SK-N-SH (cell line): Measurements from ENCODE around the gene ILDR1. TPM values are rescaled to one million over a fixed set of nuclear protein-coding genes. Genes with fewer than 3 reads are reported as not detected.
"Not testable (repeated sequence)": the region's sequence is repeated elsewhere in the genome, so short reads cannot be mapped to it uniquely, and the experiment has no call there.

Experiments used
- CTCF ChIA-PET: fragments of 300-600, 350-600 bp; formaldehyde crosslinking; extraction: SDS; loops from one replicate; lab custom pipeline; 2021; lab: Yijun Ruan, JAX
- POLR2A ChIA-PET: fragments of 350-600 bp; sonication (Branson Sonifier 250); formaldehyde crosslinking; extraction: SDS; loops from one replicate; lab custom pipeline; 2020; ENCODE audit warnings: antibody characterized with exemption, inconsistent platforms; lab: Yijun Ruan, JAX
- DNase-seq: peaks from one replicate; pipeline ENCODE4 v3.0.0; 2012
- H2AFZ ChIP-seq: fragments of 200-600 bp; sonication (generic); 2 replicates; pipeline ENCODE4 v1.8.1; 2016; ENCODE audit warnings: antibody characterized with exemption, mild to moderate bottlenecking, low read depth
- H3F3A ChIP-seq: fragments of 200-600 bp; sonication (generic); replicated peaks from 2 replicates; pipeline ENCODE3; 2016; ENCODE audit warnings: antibody characterized with exemption, mild to moderate bottlenecking; ENCODE audit not compliant: insufficient read depth
- H3K27ac ChIP-seq, 2 experiments: fragments of 200-500 bp in 1 of 2; fragments of 200-600 bp in 1 of 2; sonication (Bioruptor generic) in 1 of 2; sonication (generic), shearing (Covaris generic) in 1 of 2; 2 replicates each; pipeline versions ENCODE4 v1.5.1 to v1.6.1; 2014 to 2016; ENCODE audit warnings: low read depth in 2 of 2, inconsistent platforms in 1 of 2, low read length in 1 of 2, mild to moderate bottlenecking in 1 of 2, mixed read lengths in 1 of 2
- H3K27me3 ChIP-seq: fragments of 200-600 bp; sonication (generic), shearing (Covaris generic); 2 replicates; pipeline ENCODE4 v1.6.1; 2016; ENCODE audit warnings: mixed run types; ENCODE audit not compliant: insufficient read depth
- H3K36me3 ChIP-seq, 2 experiments: fragments of 200-500 bp in 1 of 2; fragments of 200-600 bp in 1 of 2; sonication (Bioruptor generic) in 1 of 2; sonication (generic) in 1 of 2; replicated peaks in 1 of 2; 2 replicates each; pipeline versions ENCODE3 to v1.5.1; 2014 to 2016; ENCODE audit warnings: low read length in 1 of 2, mild to moderate bottlenecking in 1 of 2; ENCODE audit not compliant: insufficient read depth in 2 of 2, control insufficient read depth in 1 of 2
- H3K4me1 ChIP-seq, 2 experiments: fragments of 200-500 bp in 1 of 2; fragments of 200-600 bp in 1 of 2; sonication (Bioruptor generic) in 1 of 2; sonication (generic), shearing (Covaris generic) in 1 of 2; 2 replicates each; pipeline versions ENCODE4 v1.5.1 to v1.6.1; 2014 to 2016; ENCODE audit warnings: low read depth in 1 of 2, low read length in 1 of 2, mixed run types in 1 of 2; ENCODE audit not compliant: insufficient read depth in 2 of 2, control insufficient read depth in 1 of 2
- H3K4me2 ChIP-seq: fragments of 200-600 bp; sonication (generic), shearing (Covaris generic); 2 replicates; pipeline ENCODE4 v1.6.1; 2017; ENCODE audit warnings: mixed run types
- H3K4me3 ChIP-seq, 2 experiments: fragments of 200-500 bp in 1 of 2; fragments of 200-600 bp in 1 of 2; sonication (Bioruptor generic) in 1 of 2; sonication (generic), shearing (Covaris generic) in 1 of 2; 2 replicates each; pipeline versions ENCODE4 v1.5.1 to v1.8.1; 2014 to 2016; ENCODE audit warnings: low read depth in 2 of 2, inconsistent platforms in 1 of 2, low read length in 1 of 2, mild to moderate bottlenecking in 1 of 2, mixed read lengths in 1 of 2, moderate library complexity in 1 of 2
- H3K79me2 ChIP-seq: fragments of 200-600 bp; sonication (generic); 2 replicates; pipeline ENCODE4 v1.8.1; 2017; ENCODE audit warnings: mild to moderate bottlenecking; ENCODE audit not compliant: insufficient read depth
- H3K9ac ChIP-seq: fragments of 200-600 bp; sonication (generic); 2 replicates; pipeline ENCODE4 v1.6.1; 2017; ENCODE audit warnings: mixed run types
- H3K9me2 ChIP-seq: fragments of 200-600 bp; sonication (generic); 2 replicates; pipeline ENCODE4 v1.6.1; 2017; ENCODE audit warnings: mixed run types
- H3K9me3 ChIP-seq: fragments of 200-600 bp; sonication (generic); 2 replicates; pipeline ENCODE4 v1.6.1; 2017; ENCODE audit warnings: mixed run types, mild to moderate bottlenecking, moderate library complexity
- H4K20me1 ChIP-seq: fragments of 200-600 bp; sonication (generic); 2 replicates; pipeline ENCODE4 v1.6.1; 2017; ENCODE audit warnings: mild to moderate bottlenecking, mixed run types; ENCODE audit not compliant: insufficient read depth
- WGBS: methylation state at CpG from one replicate; pipeline ENCODE4 v1.1.6; 2017; ENCODE audit warnings: low lambda C conversion rate; 5-methylcytosine and 5-hydroxymethylcytosine counted together
- polyA plus RNA-seq, 3 experiments: library from polyadenylated mRNA; depleted of rRNA; stranded (reverse); fragments of >200 nt; gene quantifications; 2 replicates each; pipeline ENCODE4 v1.2.3, GENCODE V29; 2012
- small RNA-seq, 7 experiments: library from RNA; depleted of rRNA; stranded (forward); fragments of <200 nt; gene quantifications; one replicate each; pipeline ENCODE3, GENCODE V24; 2012

The ILDR1 gene
- polyA plus RNA-seq, 1 of the 3 experiments (the other 2 are of a cell fraction): 0.02 TPM

GRCh38 chr3:121938141-121938855 is 83.7 kb downstream of the ILDR1 start:
- H3K9me2 ChIP-seq, H3K4me1 ChIP-seq, DNase-seq, H4K20me1 ChIP-seq, H3F3A ChIP-seq, H3K4me3 ChIP-seq, POLR2A ChIA-PET, H3K79me2 ChIP-seq, H3K27ac ChIP-seq, H3K27me3 ChIP-seq, H3K36me3 ChIP-seq, H3K9ac ChIP-seq, H2AFZ ChIP-seq, H3K9me3 ChIP-seq, H3K4me2 ChIP-seq, CTCF ChIA-PET: not testable (repeated sequence)
- WGBS: 83% methylated on average over 24 of the region's 29 CpGs

Small RNA genes lying within 50 kb of the gene (small RNA-seq; reads per million reads assigned to genes)
- 0 reads per million in 7 experiments for gene RF00019

Other genes with a start within 250 kb of the ILDR1 start
- gene IQCB1, start 187.2 kb downstream of the ILDR1 start, polyA plus RNA-seq (2012; rRNA removed): 10.4 and 14.3 TPM in 2 replicates
- 0.63 and 0.85 TPM in 2 replicates for gene EAF2, start 187.0 kb downstream of the ILDR1 start, polyA plus RNA-seq (2012; rRNA removed)
- gene SLC15A2, start 127.8 kb downstream of the ILDR1 start, polyA plus RNA-seq (2012; rRNA removed): 0.10 TPM in 2 replicates
- not detected in 2 replicates for gene CD86, start 33.1 kb upstream of the ILDR1 start, polyA plus RNA-seq (2012; rRNA removed)
- not detected in 2 replicates for gene CASR, start 161.4 kb upstream of the ILDR1 start, polyA plus RNA-seq (2012; rRNA removed)